ENCODE results near the gene ZNF76. TPM values are rescaled to one million over a fixed set of nuclear protein-coding genes. Genes with fewer than 3 reads are reported as not detected.

ZNF76 gene
- total RNA-seq, 2 donors from 2014 or later, result 39.5 to 75.5 TPM

DNA sequence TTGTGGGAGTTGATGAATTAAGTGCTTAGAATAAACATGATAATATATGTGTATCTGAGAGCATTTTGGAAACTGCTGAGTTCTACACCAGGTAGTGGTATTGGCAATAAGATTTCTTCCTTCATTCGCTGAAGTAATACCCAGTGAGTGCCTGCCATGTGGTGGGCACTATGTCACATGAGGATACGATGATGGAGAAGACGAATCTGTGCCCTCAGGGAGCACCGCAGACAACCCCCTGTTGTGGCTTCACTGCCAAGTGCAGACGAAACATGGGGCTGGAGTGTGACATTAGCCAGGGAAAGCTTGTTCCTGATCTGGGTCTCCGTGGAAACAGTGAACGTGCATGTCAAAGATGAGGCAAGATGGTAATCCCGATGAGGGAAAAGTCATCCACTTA, 7.9 kb downstream of the ZNF76 start:
- WGBS, result 95% methylated on average over 8 of the region's 8 CpGs
- no peak overlapping the region for H3K27ac ChIP-seq
- H3K4me1 ChIP-seq (replicated peaks), result no peaks in the 10 kb centered on the region
- intact Hi-C loops (cut with DNase I), result no loop called here
- H3K36me3 ChIP-seq, result no peaks in the 10 kb centered on the region
- H3K9me3 ChIP-seq, result no peaks in the 10 kb centered on the region
- TF ChIP-seq POLR2AphosphoS5 (IDR thresholded peaks at IDR 0.05), result no peak
- no peak for TF ChIP-seq POLR2A (IDR thresholded peaks at IDR 0.05)
- TF ChIP-seq, protein P1, sequence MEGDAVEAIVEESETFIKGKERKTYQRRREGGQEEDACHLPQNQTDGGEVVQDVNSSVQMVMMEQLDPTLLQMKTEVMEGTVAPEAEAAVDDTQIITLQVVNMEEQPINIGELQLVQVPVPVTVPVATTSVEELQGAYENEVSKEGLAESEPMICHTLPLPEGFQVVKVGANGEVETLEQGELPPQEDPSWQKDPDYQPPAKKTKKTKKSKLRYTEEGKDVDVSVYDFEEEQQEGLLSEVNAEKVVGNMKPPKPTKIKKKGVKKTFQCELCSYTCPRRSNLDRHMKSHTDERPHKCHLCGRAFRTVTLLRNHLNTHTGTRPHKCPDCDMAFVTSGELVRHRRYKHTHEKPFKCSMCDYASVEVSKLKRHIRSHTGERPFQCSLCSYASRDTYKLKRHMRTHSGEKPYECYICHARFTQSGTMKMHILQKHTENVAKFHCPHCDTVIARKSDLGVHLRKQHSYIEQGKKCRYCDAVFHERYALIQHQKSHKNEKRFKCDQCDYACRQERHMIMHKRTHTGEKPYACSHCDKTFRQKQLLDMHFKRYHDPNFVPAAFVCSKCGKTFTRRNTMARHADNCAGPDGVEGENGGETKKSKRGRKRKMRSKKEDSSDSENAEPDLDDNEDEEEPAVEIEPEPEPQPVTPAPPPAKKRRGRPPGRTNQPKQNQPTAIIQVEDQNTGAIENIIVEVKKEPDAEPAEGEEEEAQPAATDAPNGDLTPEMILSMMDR (IDR thresholded peaks at IDR 0.05), result no peak
- H3K4me3 ChIP-seq, result no peak overlapping the region
- H3K27me3 ChIP-seq (replicated peaks; ENCODE audit: insufficient read depth), result no peaks in the 10 kb centered on the region
- DNase-seq (ENCODE audit: low spot score), result no peak

DNA sequence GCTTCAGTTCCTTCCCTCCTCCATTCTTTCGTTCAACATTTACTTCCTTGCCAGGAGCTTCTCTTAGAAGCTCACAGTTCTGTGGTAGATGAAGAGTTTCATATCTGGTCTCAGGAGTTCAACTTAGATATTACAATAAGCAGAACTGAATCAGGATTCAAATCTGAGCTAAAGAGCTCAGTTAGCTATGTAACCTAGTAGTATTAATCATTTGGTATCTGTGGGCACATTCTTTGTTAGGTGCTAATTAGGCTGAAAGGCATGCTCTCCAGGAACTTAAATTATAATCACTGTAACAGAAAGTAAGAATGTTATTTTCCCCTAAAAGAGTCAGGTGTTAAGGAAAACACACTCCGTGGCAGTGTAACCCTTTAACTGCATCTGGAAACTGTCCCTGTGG, 8.4 kb downstream of the ZNF76 start:
- 66% methylated on average over 2 of the region's 2 CpGs for WGBS
- Histone ChIP-seq H3K4me1 (replicated peaks) (no peaks in the 10 kb centered on the region), H3K36me3 (no peaks in the 10 kb centered on the region), H3K27ac (no peak overlapping the region), H3K27me3 (replicated peaks; ENCODE audit: insufficient read depth) (no peaks in the 10 kb centered on the region), H3K9me3 (no peaks in the 10 kb centered on the region), H3K4me3 (no peak overlapping the region)
- intact Hi-C loops (cut with DNase I), result no loop called here
- no peak for DNase-seq (ENCODE audit: low spot score)
- TF ChIP-seq, protein P1 (IDR thresholded peaks at IDR 0.05), result no peak
- TF ChIP-seq POLR2A (IDR thresholded peaks at IDR 0.05) (no peak), POLR2AphosphoS5 (IDR thresholded peaks at IDR 0.05) (no peak)

DNA sequence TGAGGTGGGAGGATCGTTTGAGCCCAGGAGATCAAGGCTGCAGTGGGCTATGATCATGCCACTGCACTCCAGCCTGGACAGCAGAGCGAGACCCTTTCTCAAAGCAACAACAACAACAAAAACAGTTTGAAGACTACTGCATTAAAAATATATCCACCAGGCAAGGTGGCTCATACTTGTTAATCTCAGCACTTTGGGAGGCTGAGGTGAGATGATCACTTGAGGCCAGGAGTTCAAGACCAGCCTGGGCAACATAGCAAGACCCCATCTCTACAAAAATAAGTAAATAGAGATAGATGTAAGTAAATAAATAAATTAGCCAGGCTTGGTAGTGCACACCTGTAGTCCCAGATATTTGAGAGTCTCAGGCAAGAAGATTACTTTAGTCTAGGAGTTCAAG, 12.5 kb downstream of the ZNF76 start:
- intact Hi-C loops (cut with DNase I), result no loop called here
- H3K4me3 ChIP-seq, result no peak overlapping the region
- no peaks in the 10 kb centered on the region for H3K27me3 ChIP-seq (replicated peaks; ENCODE audit: insufficient read depth)
- TF ChIP-seq, protein P1 (IDR thresholded peaks at IDR 0.05), result no peak
- TF ChIP-seq POLR2AphosphoS5 (IDR thresholded peaks at IDR 0.05) (no peak), POLR2A (IDR thresholded peaks at IDR 0.05) (no peak)
- no peak overlapping the region for H3K27ac ChIP-seq
- H3K9me3 ChIP-seq, result no peaks in the 10 kb centered on the region
- 98% methylated on average over 2 of the region's 2 CpGs for WGBS
- no peaks in the 10 kb centered on the region for H3K36me3 ChIP-seq
- DNase-seq (ENCODE audit: low spot score), result no peak
- H3K4me1 ChIP-seq (replicated peaks), result no peaks in the 10 kb centered on the region

DNA sequence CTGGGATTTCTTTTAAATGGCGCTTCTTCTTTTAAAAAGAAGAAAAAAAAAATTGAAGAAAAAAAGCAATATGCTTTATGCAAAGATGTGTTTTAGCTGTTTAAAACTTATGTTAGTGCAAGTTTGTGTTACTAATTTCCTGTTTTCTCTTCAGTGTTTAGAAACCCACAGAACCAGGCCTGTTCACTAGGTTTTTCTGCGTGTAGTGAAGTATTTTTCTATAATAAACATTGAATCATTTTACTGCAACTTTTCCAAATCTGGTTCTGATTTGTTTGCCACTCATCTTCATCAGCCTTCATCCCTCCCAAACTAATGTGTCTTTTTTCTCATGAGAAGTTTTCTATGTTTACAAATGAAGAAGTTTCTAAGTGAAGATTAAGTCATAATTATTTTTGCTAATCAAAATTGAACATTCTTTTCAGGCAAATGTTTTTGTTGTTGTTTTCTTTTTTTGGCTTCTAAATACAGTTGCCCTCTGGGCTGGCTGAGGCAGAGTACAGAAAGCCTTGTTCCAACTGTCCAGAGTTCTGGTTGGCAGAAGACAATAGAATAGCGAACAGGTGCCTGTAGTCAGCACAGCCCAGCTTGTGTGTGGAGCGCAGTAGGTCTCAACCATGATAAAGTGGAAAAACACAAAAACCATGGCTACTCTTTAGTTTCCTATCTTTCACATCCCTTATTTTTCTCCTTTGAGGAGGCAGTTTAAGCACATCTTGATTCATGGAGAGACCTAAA, 14.5 kb downstream of the ZNF76 start:
- Histone ChIP-seq H3K9me3 (no peaks in the 10 kb centered on the region), H3K4me1 (replicated peaks) (no peaks in the 10 kb centered on the region), H3K36me3 (no peaks in the 10 kb centered on the region), H3K27me3 (replicated peaks; ENCODE audit: insufficient read depth) (no peaks in the 10 kb centered on the region), H3K27ac (no peak overlapping the region), H3K4me3 (no peak overlapping the region)
- TF ChIP-seq POLR2AphosphoS5 (IDR thresholded peaks at IDR 0.05) (no peak), POLR2A (IDR thresholded peaks at IDR 0.05) (no peak)
- TF ChIP-seq, protein P1 (IDR thresholded peaks at IDR 0.05), result no peak
- WGBS, result 91% methylated on average over 4 of the region's 4 CpGs
- no peak for DNase-seq (ENCODE audit: low spot score)
- intact Hi-C loops (cut with DNase I), result no loop called here

DNA sequence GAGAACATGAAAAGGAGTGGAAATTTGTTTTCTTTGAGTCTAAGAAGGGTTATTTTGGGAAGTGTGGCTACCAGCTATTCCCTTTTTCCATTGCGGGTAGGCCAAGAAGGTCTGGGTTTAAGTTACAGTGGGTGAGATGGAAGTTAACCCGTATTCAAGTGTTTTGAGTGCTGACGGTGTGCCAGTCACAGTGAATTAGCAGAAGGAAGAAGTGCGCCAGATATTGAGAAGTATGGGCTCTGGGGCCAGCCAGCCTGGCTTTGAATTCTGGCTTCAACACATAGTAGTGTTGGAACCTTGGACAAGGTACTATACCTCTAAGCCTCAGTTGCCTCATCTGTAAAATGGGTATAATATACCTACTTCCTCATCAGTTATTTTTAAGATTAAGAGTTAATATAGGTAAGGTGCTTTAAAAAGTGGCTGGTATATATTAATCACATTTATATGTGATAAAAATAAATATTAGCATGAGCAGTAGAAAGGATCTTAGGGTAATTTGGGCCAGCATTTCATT, 16.3 kb downstream of the ZNF76 start:
- Histone ChIP-seq H3K27ac (no peak overlapping the region), H3K9me3 (no peaks in the 10 kb centered on the region), H3K4me3 (no peak overlapping the region), H3K27me3 (replicated peaks; ENCODE audit: insufficient read depth) (no peaks in the 10 kb centered on the region), H3K4me1 (replicated peaks) (no peaks in the 10 kb centered on the region), H3K36me3 (no peaks in the 10 kb centered on the region)
- intact Hi-C loops (cut with DNase I), result no loop called here
- TF ChIP-seq POLR2A (IDR thresholded peaks at IDR 0.05) (no peak), POLR2AphosphoS5 (IDR thresholded peaks at IDR 0.05) (no peak)
- TF ChIP-seq, protein P1 (IDR thresholded peaks at IDR 0.05), result no peak
- WGBS, result 87% methylated on average over 4 of the region's 4 CpGs
- DNase-seq (ENCODE audit: low spot score), result no peak
